Head of caudate nucleus (tissue), 42 donors: Measurements from ENCODE around the gene CLIC1.
"Not testable (repeated sequence)": the region's sequence is repeated elsewhere in the genome, so short reads cannot be mapped to it uniquely, and the experiment has no call there.

Experiments used
- DNase-seq, 42 donors: peaks; one replicate each; pipeline versions ENCODE4 v3.0.0 to v3.0.0-alpha.2; 2020 to 2021; ENCODE audit warnings: mixed read lengths in 7 of 42
- intact Hi-C: fragments of 100-400 bp; cut with DNase I; formaldehyde crosslinking; loops from one replicate; pipeline ENCODE4 v1.15.0; 2022

Gene CLIC1

GRCh38 chr6:31712296-31712695 is 24.0 kb downstream of the CLIC1 start:
- intact Hi-C loops, result no loop called here

GRCh38 chr6:31711233-31711632 is 25.1 kb downstream of the CLIC1 start:
- no peak for DNase-seq
- intact Hi-C loops, result no loop called here

More at GRCh38 chr6:31712296-31712695, 24.0 kb downstream of the CLIC1 start:
- no peak for DNase-seq

GRCh38 chr6:31710523-31711219 is 25.7 kb downstream of the CLIC1 start:
- intact Hi-C loops, result no loop called here
- DNase-seq, result no peak

GRCh38 chr6:31709157-31709556 is 27.2 kb downstream of the CLIC1 start:
- DNase-seq, intact Hi-C loops: not testable (repeated sequence)

GRCh38 chr6:31708224-31708623 is 28.1 kb downstream of the CLIC1 start:
- DNase-seq, result no peak
- intact Hi-C loops, result no loop called here

GRCh38 chr6:31707701-31708100 is 28.6 kb downstream of the CLIC1 start:
- no peak for DNase-seq
- intact Hi-C loops, result no loop called here

GRCh38 chr6:31706599-31706998 is 29.7 kb downstream of the CLIC1 start, which contains the start of gene LY6G6F:
LY6G6F (plus strand) TSS chr6:31706866; CDS start chr6:31706907, 41 bp downstream.
- intact Hi-C loops, result no loop called here
- no peak for DNase-seq

- intact Hi-C loops, result no loop called here
- no peak for DNase-seq
Observed at GRCh38 chr6:31705931-31706330, 30.4 kb downstream of the CLIC1 start.

- DNase-seq, result peak; percentile 97 to 100 (median 99)
- intact Hi-C loops, result no loop called here
Observed at GRCh38 chr6:31702819-31703716, 33.3 kb downstream of the CLIC1 start, which contains the start of gene ABHD16A. ABHD16A (minus strand) TSS chr6:31703324; CDS start chr6:31703281, 43 bp downstream.

GRCh38 chr6:31702405-31702818 is 33.9 kb downstream of the CLIC1 start:
- intact Hi-C loops, result no loop called here
- DNase-seq, result peak in 3 of 42 donors; percentile 26 to 50 (median 39)

- DNase-seq, result no peak
- intact Hi-C loops, result no loop called here
Observed at GRCh38 chr6:31701666-31702404, 34.5 kb downstream of the CLIC1 start.

- intact Hi-C loops, result no loop called here
- no peak for DNase-seq
Observed at GRCh38 chr6:31700740-31701401, 35.5 kb downstream of the CLIC1 start.

- intact Hi-C loops, result no loop called here
- no peak for DNase-seq
Observed at GRCh38 chr6:31697555-31697954, 38.8 kb downstream of the CLIC1 start.

- no peak for DNase-seq
- intact Hi-C loops, result no loop called here
Observed at GRCh38 chr6:31693535-31693934, 42.8 kb downstream of the CLIC1 start.

- no peak for DNase-seq
- intact Hi-C loops, result no loop called here
Observed at GRCh38 chr6:31692886-31693285, 43.4 kb downstream of the CLIC1 start.

GRCh38 chr6:31692353-31692752 is 44.0 kb downstream of the CLIC1 start:
- intact Hi-C loops, result no loop called here
- peak in 21 of 42 donors; percentile 11 to 78 (median 39) for DNase-seq

GRCh38 chr6:31691564-31692108 is 44.7 kb downstream of the CLIC1 start:
- no peak for DNase-seq
- intact Hi-C loops, result no loop called here

GRCh38 chr6:31691078-31691463 is 45.3 kb downstream of the CLIC1 start:
- no peak for DNase-seq
- intact Hi-C loops, result no loop called here
